Right renal cortex interstitium (tissue), 3 donors: ENCODE data around the gene ETV3. TPM values are rescaled to one million over a fixed set of nuclear protein-coding genes. Genes with fewer than 3 reads are reported as not detected.
"Not testable (repeated sequence)": the region's sequence is repeated elsewhere in the genome, so short reads cannot be mapped to it uniquely, and the experiment has no call there.

Experiments used
- DNase-seq, 3 donors: peaks; one replicate each; pipeline ENCODE4 v3.0.0-alpha.2; 2013; ENCODE audit warnings: low read depth in 3 of 3, low spot score in 2 of 3
- polyA plus RNA-seq, 3 donors: library from polyadenylated mRNA; unstranded; fragments of 120-200 nt; gene quantifications; one replicate each; pipeline ENCODE4 v1.2.1, GENCODE V29; 2013; ENCODE audit not compliant: insufficient read length in 3 of 3

Gene ETV3
- 10 to 100 TPM; 27.9 to 29.2 (median 28.5) TPM for polyA plus RNA-seq

DNA sequence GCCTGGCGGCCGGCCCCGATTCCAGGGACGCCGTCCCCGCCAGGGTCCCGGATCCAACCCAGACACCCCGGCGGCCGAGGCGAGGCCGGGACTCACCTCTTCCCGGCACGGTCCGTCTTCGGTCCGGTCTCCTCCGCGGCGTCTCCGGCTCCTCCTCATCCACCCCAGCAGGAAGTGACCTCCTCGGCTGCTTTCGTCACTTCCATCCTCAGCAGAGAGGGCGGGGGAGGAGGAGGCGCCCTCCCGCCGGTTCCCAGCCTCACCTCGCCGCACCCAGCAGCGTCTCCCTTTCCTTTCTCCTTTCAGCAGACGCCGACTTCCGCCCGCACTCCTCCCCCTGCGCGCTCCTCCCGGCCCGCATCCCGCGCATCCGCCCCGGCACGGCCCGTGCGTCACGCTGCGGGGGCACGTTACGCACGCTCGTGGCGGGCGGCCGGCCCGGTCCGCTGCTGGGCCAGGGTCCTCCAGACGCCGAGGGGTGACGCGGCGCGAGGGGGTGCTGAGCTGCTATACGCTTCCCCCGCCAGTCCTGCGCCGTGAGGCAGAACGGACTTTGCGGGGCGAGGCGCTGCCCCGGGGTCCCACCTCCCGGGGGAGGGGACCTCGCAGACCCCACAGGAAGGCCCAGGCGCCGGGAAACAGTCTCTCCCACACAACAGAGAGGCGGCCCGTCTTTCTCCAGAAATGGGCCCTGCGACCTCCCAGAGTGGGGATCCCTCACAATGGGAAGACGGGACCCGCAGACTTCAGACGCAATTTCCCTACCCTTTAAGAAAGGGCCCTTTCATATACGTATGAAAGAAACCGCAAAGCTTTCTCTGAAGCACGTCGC, at the start of gene ETV3:
ETV3 (minus strand) TSS at position 176 of the 832 bp plus-strand sequence. CDS start 2,043 bp downstream, outside the sequence.
- DNase-seq, result peak; percentile 79 to 85 (median 83)

- DNase-seq, result no peak
Measured at GRCh38 chr1:157186281-157186992, 48.2 kb upstream of the ETV3 start.

GRCh38 chr1:157183870-157184269, 45.7 kb upstream of the ETV3 start:
- DNase-seq, result no peak

- DNase-seq, result not testable (repeated sequence)
Measured at GRCh38 chr1:157182371-157182770, 44.2 kb upstream of the ETV3 start.

DNA sequence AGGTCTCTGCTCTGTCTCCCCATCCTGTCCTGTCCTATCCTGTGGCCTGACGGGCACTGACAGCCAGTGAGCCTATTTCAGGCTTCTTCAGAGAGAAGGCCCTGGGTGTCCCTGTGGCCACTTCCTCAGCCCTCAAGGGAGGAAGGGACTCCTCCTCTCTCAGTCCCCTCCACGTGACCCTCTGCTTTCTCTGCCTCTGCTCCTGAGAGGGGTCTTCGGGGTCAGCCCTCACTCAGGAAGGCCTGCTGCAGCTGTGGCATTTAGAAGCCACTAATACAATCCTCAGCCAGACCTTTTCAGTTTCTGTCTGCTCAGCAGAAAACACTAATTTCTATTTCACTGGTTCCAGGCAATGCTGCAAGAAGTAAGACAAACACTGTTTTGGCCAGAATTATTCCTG, 43.6 kb upstream of the ETV3 start:
- no peak for DNase-seq

GRCh38 chr1:157181258-157181657, 43.1 kb upstream of the ETV3 start:
- DNase-seq, result no peak

DNA sequence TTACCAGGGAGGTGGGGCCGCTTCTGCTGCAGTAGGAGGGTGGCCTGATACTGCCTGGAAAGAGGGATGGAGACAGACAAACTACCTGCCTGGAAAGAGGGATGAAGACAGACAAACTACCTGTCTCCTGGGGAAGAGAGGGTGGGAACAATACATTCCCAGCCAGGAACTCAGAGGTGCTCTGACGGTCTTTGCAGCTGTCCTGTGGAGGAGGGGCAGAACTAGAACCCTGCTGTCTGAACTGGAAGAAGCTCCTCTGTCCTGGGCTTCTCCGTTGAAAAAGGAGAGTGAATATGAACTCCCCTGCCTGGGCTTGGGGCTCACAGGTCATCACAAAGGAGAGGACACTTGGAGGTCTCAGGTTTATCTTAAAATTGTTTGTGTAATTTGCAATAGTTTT, 40.3 kb upstream of the ETV3 start:
- DNase-seq, result no peak

- DNase-seq, result no peak
Measured at GRCh38 chr1:157177733-157178394, 39.7 kb upstream of the ETV3 start.

- no peak for DNase-seq
Measured at GRCh38 chr1:157176591-157177121, 38.5 kb upstream of the ETV3 start.

GRCh38 chr1:157176016-157176415, 37.8 kb upstream of the ETV3 start:
- no peak for DNase-seq

DNA sequence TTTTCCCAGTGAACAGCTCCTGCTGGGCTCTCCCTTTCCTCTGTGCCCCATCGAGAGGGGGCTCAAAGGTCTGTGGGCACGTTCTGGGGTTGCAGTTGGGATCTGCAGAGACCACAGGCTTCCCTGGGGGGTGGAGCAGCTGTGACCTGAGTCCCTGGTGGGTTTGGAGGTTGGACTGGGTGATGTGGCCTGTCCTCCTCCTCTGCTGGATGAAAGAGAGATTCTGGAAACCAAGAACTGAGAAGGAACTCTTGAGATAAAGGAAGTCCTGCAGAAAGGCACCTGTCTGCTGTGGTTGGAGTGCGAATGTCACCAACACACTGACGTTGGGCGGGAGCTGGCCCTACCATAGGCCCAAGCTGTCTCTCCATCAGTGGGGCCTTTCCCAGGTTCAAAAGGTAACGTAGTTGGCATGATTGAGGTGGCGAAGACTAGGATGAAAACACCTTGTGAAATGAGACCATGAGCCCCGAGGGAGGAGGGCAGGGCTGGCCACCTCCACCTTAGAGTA, 35.8 kb upstream of the ETV3 start:
- no peak for DNase-seq

- DNase-seq, result not testable (repeated sequence)
Measured at GRCh38 chr1:157173241-157173640, 35.0 kb upstream of the ETV3 start.

GRCh38 chr1:157172591-157172990, 34.4 kb upstream of the ETV3 start:
- not testable (repeated sequence) for DNase-seq

DNA sequence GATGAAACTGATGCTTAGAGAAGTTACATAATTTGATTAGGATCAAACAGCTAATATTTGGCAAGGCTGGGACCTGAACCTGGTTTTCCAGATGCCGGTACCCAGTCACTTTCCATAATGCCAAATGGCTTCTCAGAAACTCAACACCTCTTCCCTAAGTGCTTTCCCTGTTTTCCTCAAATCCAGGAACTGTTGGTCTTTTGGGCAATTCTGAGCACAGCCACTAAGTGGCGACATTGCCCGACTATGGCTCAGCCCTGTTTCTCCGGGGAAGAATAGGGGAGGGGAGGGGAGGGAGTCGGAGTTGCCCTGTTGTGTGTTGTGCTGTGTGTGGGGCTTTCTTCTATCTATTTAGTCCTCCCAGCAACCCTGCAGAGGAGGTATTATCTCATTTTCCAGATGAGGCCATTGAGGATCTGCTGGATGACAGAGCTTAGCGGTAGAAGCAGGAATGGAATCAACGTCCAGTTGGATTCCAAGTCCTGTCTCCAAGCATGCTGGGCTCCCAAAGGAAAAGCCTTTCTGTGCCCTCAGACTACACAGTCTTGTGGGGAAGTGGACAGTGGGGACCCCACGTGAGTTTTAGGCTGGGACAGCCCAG, 33.8 kb upstream of the ETV3 start:
- DNase-seq, result not testable (repeated sequence)

DNA sequence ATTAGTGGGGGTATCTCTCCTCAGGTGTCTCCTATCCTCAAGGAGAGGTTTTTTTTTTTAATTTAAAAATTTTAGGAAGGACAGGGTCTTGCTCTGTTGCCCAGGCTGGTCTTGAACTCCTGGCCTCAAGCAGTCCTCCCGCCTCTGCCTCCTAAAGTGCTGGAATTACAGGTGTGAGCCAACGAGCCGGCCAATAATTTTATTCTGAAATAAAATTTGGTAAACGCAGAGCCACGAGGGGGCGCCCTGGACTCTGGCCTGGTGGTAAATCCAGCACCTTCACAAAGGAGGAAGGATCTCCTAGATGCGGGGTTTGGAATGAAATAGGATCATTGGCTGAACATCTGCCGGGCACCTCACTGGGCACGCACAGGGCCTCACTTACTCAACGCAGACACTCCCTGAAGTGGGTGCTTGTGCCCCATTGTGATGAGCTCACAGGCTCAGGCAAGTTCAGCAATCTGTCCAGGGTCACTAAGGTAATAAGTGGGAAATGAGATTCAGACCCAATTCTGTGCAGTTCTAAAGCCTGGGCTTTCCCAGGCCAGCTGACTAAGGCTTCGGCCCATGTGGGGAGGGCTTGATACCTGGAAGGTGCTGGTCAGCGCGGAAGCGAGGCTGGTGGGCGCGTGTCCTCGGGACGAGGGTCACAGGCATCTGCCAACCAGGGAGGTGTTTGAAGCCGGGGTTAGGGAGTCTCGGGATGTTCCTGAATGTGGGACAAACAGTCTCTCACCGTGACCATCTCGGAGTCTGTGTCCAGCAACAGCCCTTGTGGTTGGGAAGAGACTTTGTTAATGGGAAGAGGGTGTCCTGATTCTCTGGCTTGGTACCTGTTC, 32.7 kb upstream of the ETV3 start:
- DNase-seq, result no peak

DNA sequence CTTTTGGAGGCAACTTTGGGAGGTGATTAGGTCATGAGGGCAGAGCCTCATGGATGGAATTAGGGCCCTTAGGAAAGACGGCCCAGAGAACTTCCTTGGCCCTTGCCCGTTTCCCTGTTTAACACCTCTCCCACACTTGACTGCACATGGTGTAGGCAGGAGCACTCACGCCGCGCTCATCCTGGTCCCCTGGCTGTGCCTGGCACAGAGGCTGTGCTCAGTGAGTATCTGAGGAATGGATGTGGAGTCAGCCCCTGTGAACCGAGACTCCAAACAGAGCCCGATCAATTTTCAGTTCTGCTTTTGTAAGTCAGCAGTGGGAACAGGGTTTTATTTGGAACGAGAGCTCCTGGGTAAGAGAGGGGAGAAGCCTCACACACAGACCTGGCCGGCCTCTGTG, 29.8 kb upstream of the ETV3 start:
- no peak for DNase-seq

DNA sequence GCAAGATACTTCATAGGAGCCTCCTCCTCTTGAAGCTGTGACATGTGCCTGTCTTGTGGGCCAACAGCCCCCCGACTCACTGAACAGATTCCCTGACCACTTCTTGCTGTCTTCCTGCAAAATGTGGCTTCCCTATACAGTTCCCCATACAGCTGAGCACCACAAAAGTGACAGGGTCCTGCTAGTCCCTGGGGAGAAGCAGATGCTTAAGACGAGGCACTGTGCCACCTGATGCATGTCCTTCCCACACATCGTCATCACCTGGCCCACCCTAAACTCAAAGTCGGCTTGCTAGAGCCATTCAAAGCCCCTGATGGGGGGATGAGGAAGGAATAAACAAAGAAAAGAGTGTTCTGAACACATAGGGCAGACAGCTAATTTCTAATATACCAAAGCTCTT, 29.2 kb upstream of the ETV3 start:
- no peak for DNase-seq

DNA sequence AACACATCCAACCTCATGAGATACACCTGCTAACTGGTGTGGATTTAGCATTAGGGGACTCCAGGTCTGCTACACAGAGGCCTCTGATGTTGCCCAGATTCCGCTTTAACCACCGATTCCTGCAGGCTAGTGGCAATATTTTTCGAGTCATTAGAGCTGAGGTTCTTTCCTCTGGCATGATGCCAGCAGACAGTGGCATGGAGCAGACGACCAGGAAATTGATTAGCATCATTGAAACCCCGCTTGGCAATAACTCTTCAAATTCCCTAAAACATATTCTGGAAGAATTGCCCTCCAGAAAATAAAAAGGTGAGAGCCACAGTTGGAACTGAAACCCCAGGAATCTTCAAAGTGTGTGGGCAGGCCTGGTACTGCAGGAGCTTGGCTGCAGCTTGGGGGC, 28.4 kb upstream of the ETV3 start:
- no peak for DNase-seq

GRCh38 chr1:157163273-157164127, 25.3 kb upstream of the ETV3 start:
- peak in 2 of 3 donors; percentile 45 to 63 for DNase-seq
